ENCODE measurements around the gene PDIA3.

- TF ChIP-seq CTCF (IDR thresholded peaks at IDR 0.05): no peak
- no peak for TF ChIP-seq POLR2AphosphoS5 (IDR thresholded peaks at IDR 0.05)
- TF ChIP-seq POLR2A (IDR thresholded peaks at IDR 0.05; ENCODE audit: low read depth): no peak
- no peak for TF ChIP-seq EP300 (IDR thresholded peaks at IDR 0.05)
These were observed 47.4 kb downstream of the PDIA3 start for GRCh38 chr15:43793647-43794046.
